ENCODE data around the gene PRKG1.
A peak's percentile ranks its signal among the peaks of the same experiment; 100 is the strongest.
"Not testable (repeated sequence)": the region's sequence is repeated elsewhere in the genome, so short reads cannot be mapped to it uniquely, and the experiment has no call there.

Gene PRKG1

DNA sequence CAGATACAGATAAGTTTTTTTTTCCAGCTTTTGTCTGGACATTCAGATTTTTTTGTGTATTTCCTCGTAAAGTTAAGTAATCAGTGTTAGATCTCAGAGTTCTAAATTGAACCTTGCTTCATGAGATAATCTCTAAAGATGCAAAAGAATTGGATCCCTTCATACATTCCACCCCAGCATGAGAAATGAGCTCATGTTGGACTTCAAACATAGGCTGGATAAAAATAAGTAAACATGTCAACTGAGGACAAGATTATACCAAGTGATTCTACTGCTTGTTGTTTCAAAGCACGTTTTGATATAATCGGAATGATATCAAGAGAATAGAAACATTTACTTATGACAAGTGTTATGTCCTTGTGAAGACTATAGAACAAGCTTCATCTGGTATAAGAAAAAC lies 1122.8 kb downstream of the PRKG1 start:
- FAIRE-seq (no peak), DNase-seq (ENCODE audit: insufficient read length) (no peak)
- TF ChIP-seq TAF1 (IDR thresholded peaks at IDR 0.05; ENCODE audit: borderline replicate concordance, low read depth, low read length) (no peak), POLR2A (IDR thresholded peaks at IDR 0.05; ENCODE audit: low read depth, low read length) (no peak), POLR2AphosphoS5 (IDR thresholded peaks at IDR 0.05; ENCODE audit: low read depth, low read length) (no peak)

- no peak for FAIRE-seq
- no peak for DNase-seq (ENCODE audit: insufficient read length)
- TF ChIP-seq POLR2A (IDR thresholded peaks at IDR 0.05; ENCODE audit: low read depth, low read length) (no peak), TAF1 (IDR thresholded peaks at IDR 0.05; ENCODE audit: borderline replicate concordance, low read depth, low read length) (no peak), POLR2AphosphoS5 (IDR thresholded peaks at IDR 0.05; ENCODE audit: low read depth, low read length) (no peak)
Observed at GRCh38 chr10:52198540-52198939, 1124.3 kb downstream of the PRKG1 start.

- FAIRE-seq: peak; percentile 56
- not testable (repeated sequence) for DNase-seq (ENCODE audit: insufficient read length)
Observed at GRCh38 chr10:52204906-52205305, 1130.6 kb downstream of the PRKG1 start.

- no peak for TF ChIP-seq POLR2AphosphoS5 (IDR thresholded peaks at IDR 0.05; ENCODE audit: low read depth, low read length)
- no peak for TF ChIP-seq TAF1 (IDR thresholded peaks at IDR 0.05; ENCODE audit: borderline replicate concordance, low read depth, low read length)
- no peak for TF ChIP-seq POLR2A (IDR thresholded peaks at IDR 0.05; ENCODE audit: low read depth, low read length)
- no peak for FAIRE-seq
- DNase-seq (ENCODE audit: insufficient read length): no peak
Observed at GRCh38 chr10:52208365-52208764, 1134.1 kb downstream of the PRKG1 start.

GRCh38 chr10:52210161-52210560 lies 1135.9 kb downstream of the PRKG1 start:
- FAIRE-seq (no peak), DNase-seq (ENCODE audit: insufficient read length) (no peak)
- TF ChIP-seq POLR2AphosphoS5 (IDR thresholded peaks at IDR 0.05; ENCODE audit: low read depth, low read length): no peak
- no peak for TF ChIP-seq POLR2A (IDR thresholded peaks at IDR 0.05; ENCODE audit: low read depth, low read length)
- no peak for TF ChIP-seq TAF1 (IDR thresholded peaks at IDR 0.05; ENCODE audit: borderline replicate concordance, low read depth, low read length)

- FAIRE-seq (no peak), DNase-seq (ENCODE audit: insufficient read length) (no peak)
- TF ChIP-seq POLR2A (IDR thresholded peaks at IDR 0.05; ENCODE audit: low read depth, low read length): no peak
- no peak for TF ChIP-seq TAF1 (IDR thresholded peaks at IDR 0.05; ENCODE audit: borderline replicate concordance, low read depth, low read length)
- TF ChIP-seq POLR2AphosphoS5 (IDR thresholded peaks at IDR 0.05; ENCODE audit: low read depth, low read length): no peak
Observed at GRCh38 chr10:52212062-52212461, 1137.8 kb downstream of the PRKG1 start.

DNA sequence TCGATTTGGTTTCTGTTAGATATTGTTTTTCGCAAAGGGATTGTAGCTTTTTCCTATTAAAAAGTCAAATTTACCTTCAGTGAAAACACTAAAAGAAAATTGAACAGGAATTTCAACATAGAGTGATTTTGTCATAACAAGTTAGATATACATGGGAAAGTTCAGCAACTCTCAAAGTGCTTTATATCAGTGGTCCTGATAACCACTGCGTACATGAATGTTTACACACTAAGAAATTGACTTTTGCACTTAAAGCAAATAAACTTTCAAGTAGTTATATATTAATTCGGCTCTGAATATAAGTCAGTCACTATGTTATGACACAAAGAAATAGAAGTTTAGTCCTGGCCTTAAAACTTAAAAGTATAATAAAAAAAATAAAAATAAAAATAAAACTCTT lies 1138.5 kb downstream of the PRKG1 start:
- DNase-seq (ENCODE audit: insufficient read length) (no peak), FAIRE-seq (no peak)
- TF ChIP-seq TAF1 (IDR thresholded peaks at IDR 0.05; ENCODE audit: borderline replicate concordance, low read depth, low read length): no peak
- TF ChIP-seq POLR2A (IDR thresholded peaks at IDR 0.05; ENCODE audit: low read depth, low read length): no peak
- TF ChIP-seq POLR2AphosphoS5 (IDR thresholded peaks at IDR 0.05; ENCODE audit: low read depth, low read length): no peak

DNA sequence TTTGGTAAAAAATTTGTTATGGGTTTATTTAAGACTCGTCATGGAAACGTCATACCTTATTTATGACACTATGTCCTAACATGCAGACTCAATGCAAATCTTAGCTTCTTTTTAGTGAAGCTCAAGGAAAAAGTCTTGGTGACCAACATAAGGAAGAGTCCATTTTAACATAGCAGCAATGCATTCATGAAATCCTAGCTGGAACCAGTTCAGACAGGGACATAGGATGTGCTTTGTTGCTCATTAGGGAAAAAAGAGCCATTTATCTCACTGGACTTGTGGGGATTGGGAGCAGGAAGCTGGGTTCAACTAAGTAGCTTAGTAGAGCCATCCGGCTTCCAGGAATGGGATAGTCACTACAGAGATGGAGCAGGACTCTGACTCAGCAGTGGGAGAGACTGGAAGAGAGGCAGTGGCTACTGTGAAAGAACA lies 1139.0 kb downstream of the PRKG1 start:
- TF ChIP-seq POLR2A (IDR thresholded peaks at IDR 0.05; ENCODE audit: low read depth, low read length) (no peak), POLR2AphosphoS5 (IDR thresholded peaks at IDR 0.05; ENCODE audit: low read depth, low read length) (no peak), TAF1 (IDR thresholded peaks at IDR 0.05; ENCODE audit: borderline replicate concordance, low read depth, low read length) (no peak)
- DNase-seq (ENCODE audit: insufficient read length): no peak
- FAIRE-seq: no peak

GRCh38 chr10:52215745-52216361 lies 1141.6 kb downstream of the PRKG1 start:
- FAIRE-seq (peak; percentile 42), DNase-seq (ENCODE audit: insufficient read length) (no peak)
- TF ChIP-seq POLR2A (IDR thresholded peaks at IDR 0.05; ENCODE audit: low read depth, low read length) (no peak), TAF1 (IDR thresholded peaks at IDR 0.05; ENCODE audit: borderline replicate concordance, low read depth, low read length) (no peak), POLR2AphosphoS5 (IDR thresholded peaks at IDR 0.05; ENCODE audit: low read depth, low read length) (no peak)

DNA sequence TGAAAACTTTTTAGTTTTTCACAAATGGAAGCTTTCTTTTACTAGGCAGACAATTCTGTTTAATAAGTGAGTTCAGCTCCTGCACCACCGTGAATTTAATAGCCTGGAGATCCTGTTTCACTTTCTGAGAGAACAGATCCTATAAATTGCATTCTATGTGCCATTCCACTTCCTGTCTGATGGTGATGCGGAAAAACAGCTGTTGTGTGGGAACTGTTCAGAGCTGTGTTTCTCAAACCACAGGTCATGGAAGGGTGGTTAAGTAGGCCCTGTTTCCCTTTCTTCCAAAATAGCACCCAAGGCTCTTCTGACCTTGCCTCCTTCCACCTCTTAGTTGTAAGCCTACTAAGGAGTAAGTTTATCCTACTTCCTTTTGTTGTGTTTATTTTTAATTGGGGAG lies 1142.6 kb downstream of the PRKG1 start:
- DNase-seq (ENCODE audit: insufficient read length) (no peak), FAIRE-seq (peak; percentile 17)
- TF ChIP-seq POLR2A (IDR thresholded peaks at IDR 0.05; ENCODE audit: low read depth, low read length) (no peak), TAF1 (IDR thresholded peaks at IDR 0.05; ENCODE audit: borderline replicate concordance, low read depth, low read length) (no peak), POLR2AphosphoS5 (IDR thresholded peaks at IDR 0.05; ENCODE audit: low read depth, low read length) (no peak)

- FAIRE-seq: no peak
- TF ChIP-seq POLR2A (IDR thresholded peaks at IDR 0.05; ENCODE audit: low read depth, low read length) (no peak), POLR2AphosphoS5 (IDR thresholded peaks at IDR 0.05; ENCODE audit: low read depth, low read length) (no peak), TAF1 (IDR thresholded peaks at IDR 0.05; ENCODE audit: borderline replicate concordance, low read depth, low read length) (no peak)
- no peak for DNase-seq (ENCODE audit: insufficient read length)
Observed at GRCh38 chr10:52217531-52217930, 1143.2 kb downstream of the PRKG1 start.

DNA sequence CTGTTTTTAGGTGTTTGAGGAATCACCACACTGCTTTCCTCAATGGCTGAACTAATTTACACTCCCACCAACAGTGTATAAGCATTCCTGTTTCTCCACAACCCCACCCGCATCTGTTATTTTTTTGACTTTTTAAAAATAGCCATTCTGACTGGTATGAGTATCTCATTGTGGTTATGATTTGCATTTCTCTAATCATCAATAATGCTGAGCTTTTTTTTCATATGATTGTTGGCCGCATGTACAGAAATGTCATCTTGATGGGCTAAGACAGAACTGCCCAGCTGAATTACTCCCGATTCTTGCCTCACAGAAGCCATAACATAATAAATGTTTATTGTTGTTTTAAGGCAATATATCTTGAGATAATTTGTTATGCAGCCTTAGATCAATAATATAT lies 1146.7 kb downstream of the PRKG1 start:
- TF ChIP-seq POLR2A (IDR thresholded peaks at IDR 0.05; ENCODE audit: low read depth, low read length) (no peak), TAF1 (IDR thresholded peaks at IDR 0.05; ENCODE audit: borderline replicate concordance, low read depth, low read length) (no peak)
- DNase-seq (ENCODE audit: insufficient read length): no peak
- FAIRE-seq: no peak

- FAIRE-seq (no peak), DNase-seq (ENCODE audit: insufficient read length) (no peak)
- TF ChIP-seq TAF1 (IDR thresholded peaks at IDR 0.05; ENCODE audit: borderline replicate concordance, low read depth, low read length) (no peak), POLR2AphosphoS5 (IDR thresholded peaks at IDR 0.05; ENCODE audit: low read depth, low read length) (no peak), POLR2A (IDR thresholded peaks at IDR 0.05; ENCODE audit: low read depth, low read length) (no peak)
Observed at GRCh38 chr10:52221923-52222322, 1147.6 kb downstream of the PRKG1 start.
